ENCODE data around the gene SPOUT1. TPM values are rescaled to one million over a fixed set of nuclear protein-coding genes. Genes with fewer than 3 reads are reported as not detected.

Gene SPOUT1
- polyA plus RNA-seq, 2 of the 4 experiments (the other 2 are of a cell fraction), result 24.3 to 28.5 TPM

- 96% methylated on average over 3 of the region's 3 CpGs for WGBS (ENCODE audit: missing lambda C conversion rate)
- Histone ChIP-seq H3K9me3 (no peaks in the 10 kb centered on the region), H3K4me2 (no peak overlapping the region), H3K4me1 (no peaks in the 10 kb centered on the region), H3K27ac (no peak overlapping the region), H3K4me3 (no peak overlapping the region)
- ATAC-seq (no peak), FAIRE-seq (no peak), DNase-seq (ENCODE audit: low read depth in 1 of 2, low spot score in 1 of 2) (no peak)
- CTCF ChIA-PET, result interaction anchor here (1.1 to 2.6 kb wide), 4 partner anchors 9 to 76 kb away, joined by 3 to 11 read pairs (median 7); partner anchors contain the start of genes ENDOG, KYAT1 and LRRC8A
- POLR2A ChIA-PET, result no interaction called here
- no peak for TF ChIP-seq HDAC2 (IDR thresholded peaks at IDR 0.05)
- no peak for TF ChIP-seq ZNF302 (CRISPR knock-in tag; IDR thresholded peaks at IDR 0.05)
- TF ChIP-seq HES2 (IDR thresholded peaks at IDR 0.05), result no peak
- no peak for TF ChIP-seq JUN (IDR thresholded peaks at IDR 0.05)
- no peak for TF ChIP-seq ZC3H11A (IDR thresholded peaks at IDR 0.05)
- no peak for TF ChIP-seq CHD2 (IDR thresholded peaks at IDR 0.05; ENCODE audit: low read length, partially characterized antibody)
- no peak for TF ChIP-seq FOSL2 (IDR thresholded peaks at IDR 0.05)
- no peak for TF ChIP-seq FOSL2 (CRISPR knock-in tag; IDR thresholded peaks at IDR 0.05)
- TF ChIP-seq RARB (CRISPR knock-in tag; IDR thresholded peaks at IDR 0.05), result no peak
- TF ChIP-seq PBX3 (IDR thresholded peaks at IDR 0.05), result no peak
- no peak for TF ChIP-seq SMC3 (IDR thresholded peaks at IDR 0.05)
- no peak for TF ChIP-seq E2F6 (IDR thresholded peaks at IDR 0.05; ENCODE audit: borderline replicate concordance, low read depth)
- no peak for TF ChIP-seq TFCP2L1 (CRISPR knock-in tag; IDR thresholded peaks at IDR 0.05)
- TF ChIP-seq POLR2A (IDR thresholded peaks at IDR 0.05; ENCODE audit: low read length), result no peak
- no peak for TF ChIP-seq CTCF (IDR thresholded peaks at IDR 0.05)
- TF ChIP-seq RNF2 (IDR thresholded peaks at IDR 0.05; ENCODE audit: borderline replicate concordance, low read depth), result no peak
- no peak for TF ChIP-seq JUNB (IDR thresholded peaks at IDR 0.05)
- no peak for TF ChIP-seq HOXB5 (CRISPR knock-in tag; IDR thresholded peaks at IDR 0.05)
- no peak for TF ChIP-seq NFE2L2 (conservative IDR thresholded peaks at IDR 0.05; ENCODE audit: low read length)
- TF ChIP-seq CHD4 (IDR thresholded peaks at IDR 0.05; ENCODE audit: borderline replicate concordance), result no peak
- TF ChIP-seq GATA3 (IDR thresholded peaks at IDR 0.05; ENCODE audit: borderline replicate concordance), result no peak
These were observed 21.1 kb downstream of the SPOUT1 start for GRCh38 chr9:128808543-128808942.

- Histone ChIP-seq H3K4me1 (no peaks in the 10 kb centered on the region), H3K27ac (no peak overlapping the region), H3K4me2 (no peak overlapping the region), H3K9me3 (no peaks in the 10 kb centered on the region), H3K4me3 (no peak overlapping the region)
- DNase-seq (ENCODE audit: low read depth in 1 of 2, low spot score in 1 of 2) (no peak), ATAC-seq (no peak), FAIRE-seq (no peak)
- CTCF ChIA-PET, result interaction anchor here (0.5 to 2.5 kb wide), 4 partner anchors 10 to 75 kb away, joined by 3 to 11 read pairs (median 4); partner anchors contain the start of gene ENDOG
- 92% methylated on average over 12 of the region's 14 CpGs for WGBS (ENCODE audit: missing lambda C conversion rate)
- POLR2A ChIA-PET, result no interaction called here
- TF ChIP-seq HES2 (IDR thresholded peaks at IDR 0.05) (no peak), HEYL (CRISPR knock-in tag; IDR thresholded peaks at IDR 0.05) (no peak), MAZ (IDR thresholded peaks at IDR 0.05; ENCODE audit: borderline replicate concordance, low read depth, low read length) (no peak), EHF (CRISPR knock-in tag; IDR thresholded peaks at IDR 0.05) (no peak)
These were observed 21.8 kb downstream of the SPOUT1 start for GRCh38 chr9:128807827-128808226.
